NCI-H2171 treated with DMSO at 0.1 percent for 48 hours (cell line): ENCODE measurements around the gene HNRNPA0.
A peak's percentile ranks its signal among the peaks of the same experiment; 100 is the strongest.

ENCODE experiments used
- DNase-seq: peaks from one replicate; lab custom pipeline; 2025; lab: John Stamatoyannopoulos, UW

The HNRNPA0 gene

GRCh38 chr5:137727623-137728022 is 26.5 kb downstream of the HNRNPA0 start:
- DNase-seq, result no peak

GRCh38 chr5:137724251-137724650 is 29.9 kb downstream of the HNRNPA0 start:
- DNase-seq, result no peak

GRCh38 chr5:137718611-137719010 is 35.6 kb downstream of the HNRNPA0 start:
- DNase-seq, result peak; percentile 14

- no peak for DNase-seq
These were observed 37.8 kb downstream of the HNRNPA0 start for GRCh38 chr5:137716337-137716736.

GRCh38 chr5:137715456-137715855 is 38.7 kb downstream of the HNRNPA0 start:
- DNase-seq, result no peak

- no peak for DNase-seq
These were observed 39.2 kb downstream of the HNRNPA0 start for GRCh38 chr5:137714946-137715345.

GRCh38 chr5:137714494-137714893 is 39.7 kb downstream of the HNRNPA0 start:
- no peak for DNase-seq

- DNase-seq, result no peak
These were observed 42.0 kb downstream of the HNRNPA0 start for GRCh38 chr5:137712139-137712667.

- peak; percentile 27 for DNase-seq
These were observed 44.1 kb downstream of the HNRNPA0 start for GRCh38 chr5:137710086-137710485.

GRCh38 chr5:137708796-137709559 is 45.2 kb downstream of the HNRNPA0 start:
- DNase-seq, result peak; percentile 97

- no peak for DNase-seq
These were observed 46.1 kb downstream of the HNRNPA0 start for GRCh38 chr5:137708062-137708461.

- DNase-seq, result no peak
These were observed 47.3 kb downstream of the HNRNPA0 start for GRCh38 chr5:137706841-137707240.

GRCh38 chr5:137705106-137705505 is 49.1 kb downstream of the HNRNPA0 start:
- DNase-seq, result no peak

GRCh38 chr5:137703565-137703964 is 50.6 kb downstream of the HNRNPA0 start:
- no peak for DNase-seq

GRCh38 chr5:137700282-137700680 is 53.9 kb downstream of the HNRNPA0 start:
- no peak for DNase-seq

GRCh38 chr5:137699336-137700281 is 54.6 kb downstream of the HNRNPA0 start:
- DNase-seq, result peak; percentile 61

GRCh38 chr5:137696481-137696880 is 57.7 kb downstream of the HNRNPA0 start:
- no peak for DNase-seq

- no peak for DNase-seq
These were observed 58.3 kb downstream of the HNRNPA0 start for GRCh38 chr5:137695651-137696428.
